ENCODE data around the gene GABRR3.

The GABRR3 gene

DNA sequence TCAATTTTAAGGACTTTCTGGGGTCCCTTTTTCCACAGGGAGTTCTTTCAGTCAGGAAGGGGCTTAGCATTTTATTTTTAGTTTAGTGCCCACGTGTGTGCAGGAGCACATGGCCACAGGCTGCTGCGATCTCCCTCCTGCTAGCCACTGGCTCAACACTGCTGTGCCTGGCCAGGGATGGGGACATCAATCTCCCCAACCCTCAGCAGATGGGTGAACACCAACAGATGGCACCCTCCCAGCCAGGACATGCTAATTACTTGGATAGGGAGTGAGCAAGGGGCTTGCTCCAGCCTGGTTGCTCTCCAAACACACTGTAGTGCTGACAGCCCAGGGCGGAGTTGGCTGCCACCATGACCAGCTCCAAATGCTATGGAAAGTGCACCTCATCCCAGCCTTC lies 55.5 kb downstream of the GABRR3 start:
- no peak overlapping the region for H3K4me3 ChIP-seq
- TF ChIP-seq, protein P1, sequence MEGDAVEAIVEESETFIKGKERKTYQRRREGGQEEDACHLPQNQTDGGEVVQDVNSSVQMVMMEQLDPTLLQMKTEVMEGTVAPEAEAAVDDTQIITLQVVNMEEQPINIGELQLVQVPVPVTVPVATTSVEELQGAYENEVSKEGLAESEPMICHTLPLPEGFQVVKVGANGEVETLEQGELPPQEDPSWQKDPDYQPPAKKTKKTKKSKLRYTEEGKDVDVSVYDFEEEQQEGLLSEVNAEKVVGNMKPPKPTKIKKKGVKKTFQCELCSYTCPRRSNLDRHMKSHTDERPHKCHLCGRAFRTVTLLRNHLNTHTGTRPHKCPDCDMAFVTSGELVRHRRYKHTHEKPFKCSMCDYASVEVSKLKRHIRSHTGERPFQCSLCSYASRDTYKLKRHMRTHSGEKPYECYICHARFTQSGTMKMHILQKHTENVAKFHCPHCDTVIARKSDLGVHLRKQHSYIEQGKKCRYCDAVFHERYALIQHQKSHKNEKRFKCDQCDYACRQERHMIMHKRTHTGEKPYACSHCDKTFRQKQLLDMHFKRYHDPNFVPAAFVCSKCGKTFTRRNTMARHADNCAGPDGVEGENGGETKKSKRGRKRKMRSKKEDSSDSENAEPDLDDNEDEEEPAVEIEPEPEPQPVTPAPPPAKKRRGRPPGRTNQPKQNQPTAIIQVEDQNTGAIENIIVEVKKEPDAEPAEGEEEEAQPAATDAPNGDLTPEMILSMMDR (IDR thresholded peaks at IDR 0.05): no peak
- no peak for DNase-seq (ENCODE audit: low spot score)
- no peak overlapping the region for H3K27ac ChIP-seq

DNA sequence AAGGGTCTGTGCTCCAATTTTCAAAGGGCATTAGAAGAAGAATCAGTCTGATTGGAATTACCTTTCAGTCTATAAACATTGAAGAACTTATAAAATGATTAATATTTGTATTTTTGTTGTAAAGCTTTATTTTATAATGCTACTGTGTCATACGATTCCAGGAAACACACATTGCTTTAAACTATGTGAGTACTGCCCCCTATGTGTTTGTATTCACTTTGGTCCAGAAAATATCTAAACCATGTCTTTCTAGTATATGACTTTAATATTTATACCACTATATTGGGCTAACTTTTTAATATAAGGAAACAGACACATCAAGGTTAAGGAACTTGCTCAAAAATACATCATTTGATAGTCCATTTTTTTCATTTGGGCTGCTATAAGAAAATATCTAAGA lies 59.6 kb downstream of the GABRR3 start:
- Histone ChIP-seq H3K27ac (no peak overlapping the region), H3K4me3 (no peak overlapping the region)
- DNase-seq (ENCODE audit: low spot score): no peak
- TF ChIP-seq, protein P1 (IDR thresholded peaks at IDR 0.05): no peak

DNA sequence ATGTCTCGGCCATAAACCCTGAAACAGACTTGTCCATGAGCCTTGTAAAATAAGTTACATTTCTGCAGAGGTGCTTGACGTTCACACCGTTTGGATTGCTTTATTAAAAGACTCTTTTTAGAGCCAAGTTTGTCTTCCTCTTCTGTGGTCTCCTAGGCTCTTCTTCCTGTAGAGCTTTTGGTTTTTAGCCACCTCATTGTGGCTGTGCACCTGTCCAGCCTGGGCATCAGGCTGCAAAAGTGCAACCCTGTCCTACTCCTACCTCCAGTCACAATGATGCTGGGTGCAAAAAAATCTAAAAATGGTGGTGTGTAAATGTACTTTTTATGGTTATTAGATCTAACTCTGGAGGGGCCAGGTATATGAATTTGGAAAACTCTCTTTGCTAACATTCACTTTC lies 60.1 kb downstream of the GABRR3 start:
- no peak overlapping the region for H3K4me3 ChIP-seq
- TF ChIP-seq, protein P1 (IDR thresholded peaks at IDR 0.05): no peak
- H3K27ac ChIP-seq: no peak overlapping the region
- no peak for DNase-seq (ENCODE audit: low spot score)

DNA sequence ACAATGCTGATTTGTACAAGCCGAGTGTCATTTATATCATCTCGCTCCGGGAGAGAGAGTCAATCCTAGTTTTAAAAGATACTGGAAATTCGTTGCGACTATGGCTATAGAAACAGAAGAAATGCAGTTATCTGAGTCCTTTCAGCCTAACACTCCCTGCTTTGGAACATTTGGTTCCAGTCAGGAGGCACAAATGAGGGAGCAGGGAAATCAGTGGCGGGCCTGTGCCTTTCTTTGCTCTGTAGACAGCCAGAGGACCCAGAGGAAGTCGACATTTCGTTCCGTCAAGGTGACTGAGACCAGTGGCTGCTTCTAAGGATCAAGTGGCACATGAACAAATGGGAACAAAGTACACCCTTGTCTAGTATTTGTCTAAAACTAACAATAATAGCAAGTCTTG lies 62.1 kb downstream of the GABRR3 start:
- DNase-seq (ENCODE audit: low spot score): no peak
- H3K4me3 ChIP-seq: peak overlapping the region; percentile 89
- H3K27ac ChIP-seq: no peak overlapping the region
- TF ChIP-seq, protein P1 (IDR thresholded peaks at IDR 0.05): no peak

DNA sequence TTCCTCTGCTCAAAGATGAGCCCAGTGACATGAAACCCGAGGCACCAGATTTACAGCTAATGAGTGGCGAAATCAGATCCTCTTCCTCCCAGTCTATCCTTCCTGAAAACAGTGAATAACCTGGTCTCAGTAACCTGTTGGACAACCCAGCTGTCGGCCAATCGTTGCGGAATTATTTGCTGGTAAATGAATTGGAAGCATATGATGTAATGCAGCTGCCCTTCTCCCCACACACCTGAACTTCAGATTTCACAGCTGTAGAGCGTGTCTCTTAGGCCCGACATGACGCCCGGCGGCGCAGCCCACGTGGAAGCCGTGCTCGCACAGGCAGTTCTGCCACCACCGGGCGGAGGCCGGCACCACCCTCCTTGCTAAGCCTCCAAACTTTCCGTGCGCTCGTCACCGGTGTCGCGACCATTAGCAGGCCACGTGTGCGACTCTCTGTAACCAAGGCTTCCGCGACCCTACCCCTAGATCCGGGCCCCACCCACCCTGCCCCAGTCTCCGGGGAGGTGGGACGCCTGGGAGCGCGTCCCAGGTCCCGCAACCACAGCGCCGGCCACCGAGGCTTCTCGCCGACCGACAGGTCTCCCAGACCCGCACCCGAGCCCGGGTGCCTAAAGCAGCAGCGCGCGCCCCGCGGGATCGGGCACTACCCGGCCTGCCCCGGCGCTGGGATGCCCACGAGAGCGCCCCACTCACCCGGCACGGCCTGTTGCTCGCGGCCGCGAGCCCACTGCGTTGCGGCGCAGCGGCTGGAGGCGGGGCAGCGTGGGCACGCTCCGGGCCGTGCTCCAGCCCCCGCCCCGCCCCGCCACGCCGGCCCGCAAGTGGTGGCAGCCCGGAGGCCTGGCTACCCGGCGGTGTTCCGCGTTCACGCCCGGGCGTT lies 63.2 kb downstream of the GABRR3 start, which contains the start of gene RIOX2:
RIOX2 (minus strand) TSS at position 753 of the 889 bp plus-strand sequence. CDS start 4,838 bp downstream, outside the sequence.
- peak within 1 kb of the TSS; percentile 79 to 89 for H3K27ac ChIP-seq
- peak within 1 kb of the TSS; percentile 89 for H3K4me3 ChIP-seq
- TF ChIP-seq, protein P1 (IDR thresholded peaks at IDR 0.05): no peak
- peak; percentile 82 for DNase-seq (ENCODE audit: low spot score)

DNA sequence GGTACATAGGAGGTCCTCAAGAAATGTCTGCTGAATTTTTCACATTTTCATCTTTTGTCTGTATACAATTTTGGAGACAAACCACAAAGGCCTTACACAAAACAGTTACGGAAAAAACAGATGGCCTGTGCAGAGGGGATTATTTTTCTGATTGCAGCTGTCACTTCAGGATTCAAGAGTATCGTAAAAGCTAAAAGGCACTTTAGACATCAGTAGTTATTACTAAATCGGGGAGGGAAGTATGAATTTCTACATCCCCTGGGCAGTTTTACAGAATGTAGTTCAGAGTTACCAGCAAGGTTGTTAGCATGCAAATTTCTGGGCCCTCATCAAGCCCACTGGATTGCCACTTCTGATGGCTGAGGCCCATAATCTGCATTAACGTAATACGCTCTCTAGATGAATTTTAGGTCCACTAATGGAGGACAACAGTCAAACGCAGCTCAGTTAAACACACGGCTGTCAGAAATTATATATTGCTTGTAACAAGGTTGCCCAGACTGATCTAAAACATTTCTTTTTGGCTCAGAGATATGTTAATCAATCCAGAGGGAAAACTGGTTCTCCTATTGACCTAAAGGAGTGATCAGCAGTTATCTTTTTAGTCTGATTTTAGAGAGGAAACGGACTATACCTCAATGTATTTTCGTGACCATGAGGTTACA lies 64.0 kb downstream of the GABRR3 start:
- no peak for DNase-seq (ENCODE audit: low spot score)
- TF ChIP-seq, protein P1 (IDR thresholded peaks at IDR 0.05): no peak
- peak overlapping the region; percentile 79 to 89 for H3K27ac ChIP-seq
- peak overlapping the region; percentile 89 for H3K4me3 ChIP-seq

Data from coronary artery (tissue), 2 donors.